Measurements from ENCODE around the gene SETDB1.

The SETDB1 gene

GRCh38 chr1:150957666-150958065 is 31.5 kb downstream of the SETDB1 start:
- DNase-seq (ENCODE audit: low read depth) = no peak
- TF ChIP-seq CTCF (IDR thresholded peaks at IDR 0.05; ENCODE audit: control insufficient read depth, insufficient read depth, low read depth, low read length, missing control alignments) = no peak

GRCh38 chr1:150960646-150961045 is 34.5 kb downstream of the SETDB1 start:
- no peak for TF ChIP-seq CTCF (IDR thresholded peaks at IDR 0.05; ENCODE audit: control insufficient read depth, insufficient read depth, low read depth, low read length, missing control alignments)
- no peak for DNase-seq (ENCODE audit: low read depth)
- H3K4me3 ChIP-seq (ENCODE audit: control insufficient read depth, low read depth, low read length) = no peak overlapping the region

More at GRCh38 chr1:150957666-150958065, 31.5 kb downstream of the SETDB1 start:
- H3K4me3 ChIP-seq (ENCODE audit: control insufficient read depth, low read depth, low read length) = no peak overlapping the region

GRCh38 chr1:150961756-150962155 is 35.6 kb downstream of the SETDB1 start:
- TF ChIP-seq CTCF (IDR thresholded peaks at IDR 0.05; ENCODE audit: control insufficient read depth, insufficient read depth, low read depth, low read length, missing control alignments) = no peak
- DNase-seq (ENCODE audit: low read depth) = no peak
- no peak overlapping the region for H3K4me3 ChIP-seq (ENCODE audit: control insufficient read depth, low read depth, low read length)

GRCh38 chr1:150963321-150964163 is 37.4 kb downstream of the SETDB1 start:
- no peak for DNase-seq (ENCODE audit: low read depth)
- H3K4me3 ChIP-seq (ENCODE audit: control insufficient read depth, low read depth, low read length) = no peak overlapping the region
- no peak for TF ChIP-seq CTCF (IDR thresholded peaks at IDR 0.05; ENCODE audit: control insufficient read depth, insufficient read depth, low read depth, low read length, missing control alignments)

- no peak for DNase-seq (ENCODE audit: low read depth)
These were observed 38.0 kb downstream of the SETDB1 start for GRCh38 chr1:150964164-150964489.

GRCh38 chr1:150965605-150966004 is 39.4 kb downstream of the SETDB1 start:
- TF ChIP-seq CTCF (IDR thresholded peaks at IDR 0.05; ENCODE audit: control insufficient read depth, insufficient read depth, low read depth, low read length, missing control alignments) = no peak
- H3K4me3 ChIP-seq (ENCODE audit: control insufficient read depth, low read depth, low read length) = no peak overlapping the region
- no peak for DNase-seq (ENCODE audit: low read depth)

More at GRCh38 chr1:150964164-150964489, 38.0 kb downstream of the SETDB1 start:
- no peak for TF ChIP-seq CTCF (IDR thresholded peaks at IDR 0.05; ENCODE audit: control insufficient read depth, insufficient read depth, low read depth, low read length, missing control alignments)
- H3K4me3 ChIP-seq (ENCODE audit: control insufficient read depth, low read depth, low read length) = no peak overlapping the region

Measured in AG09309 (cell line).